Hepatocyte (in vitro differentiated cells): ENCODE data around the gene GNB1L. TPM values are rescaled to one million over a fixed set of nuclear protein-coding genes. Genes with fewer than 3 reads are reported as not detected.

ENCODE experiments used
- DNase-seq: peaks from one replicate; pipeline ENCODE4 v3.0.0-alpha.2; 2016; ENCODE audit warnings: low spot score
- H2AFZ ChIP-seq: fragments of 200-600 bp; sonication (generic); 2 replicates; pipeline ENCODE4 v1.6.0; 2016; ENCODE audit warnings: antibody characterized with exemption, mild to moderate bottlenecking
- H3K27ac ChIP-seq: fragments of 200-600 bp; sonication (generic); 2 replicates; pipeline ENCODE4 v1.5.1; 2016; ENCODE audit warnings: mild to moderate bottlenecking
- H3K27me3 ChIP-seq: fragments of 200-600 bp; sonication (generic); 2 replicates; pipeline ENCODE4 v1.6.1; 2016
- H3K36me3 ChIP-seq: fragments of 200-600 bp; sonication (generic); replicated peaks from 2 replicates; pipeline ENCODE4 v1.5.1; 2016; ENCODE audit warnings: low read depth; ENCODE audit not compliant: insufficient read depth
- H3K4me1 ChIP-seq: fragments of 200-600 bp; sonication (generic); 2 replicates; pipeline ENCODE4 v1.5.1; 2016; ENCODE audit warnings: mild to moderate bottlenecking, moderate library complexity; ENCODE audit not compliant: insufficient read depth
- H3K4me2 ChIP-seq: fragments of 200-600 bp; sonication (generic); 2 replicates; pipeline ENCODE4 v1.6.0; 2016
- H3K4me3 ChIP-seq: fragments of 200-600 bp; sonication (generic); 2 replicates; pipeline ENCODE4 v1.5.1; 2016; ENCODE audit warnings: mild to moderate bottlenecking
- H3K79me2 ChIP-seq: fragments of 200-600 bp; sonication (generic); 2 replicates; pipeline ENCODE4 v1.6.0; 2017; ENCODE audit warnings: mild to moderate bottlenecking
- H3K9me2 ChIP-seq: fragments of 200-600 bp; sonication (generic); replicated peaks from 2 replicates; pipeline ENCODE4 v1.6.0; 2017; ENCODE audit warnings: mild to moderate bottlenecking; ENCODE audit not compliant: insufficient read depth
- H3K9me3 ChIP-seq: fragments of 200-600 bp; sonication (generic); 2 replicates; pipeline ENCODE4 v1.5.1; 2016; ENCODE audit warnings: low read depth, mild to moderate bottlenecking
- H4K20me1 ChIP-seq: fragments of 200-600 bp; sonication (generic); 2 replicates; pipeline ENCODE4 v1.6.0; 2016; ENCODE audit warnings: mild to moderate bottlenecking; ENCODE audit not compliant: insufficient read depth, poor library complexity, severe bottlenecking
- CTCF ChIP-seq: fragments of 200-600 bp; sonication (generic); IDR thresholded peaks from 2 replicates; pipeline ENCODE4 v1.5.1; 2016; ENCODE audit warnings: antibody characterized with exemption, mild to moderate bottlenecking; ENCODE audit not compliant: poor library complexity
- EZH2 ChIP-seq: fragments of 200-600 bp; sonication (generic); IDR thresholded peaks from 2 replicates; pipeline ENCODE4 v1.6.1; 2016; ENCODE audit warnings: antibody characterized with exemption, mild to moderate bottlenecking, borderline replicate concordance
- EZH2phosphoT487 ChIP-seq: fragments of 200-600 bp; sonication (generic); IDR thresholded peaks from one replicate; pipeline ENCODE4 v1.6.1; 2018; ENCODE audit warnings: antibody characterized with exemption, mild to moderate bottlenecking, low read depth, moderate library complexity; ENCODE audit not compliant: unreplicated experiment, severe bottlenecking
- WGBS: methylation state at CpG from one replicate; pipeline ENCODE4 v1.1.6; 2016; ENCODE audit warnings: low lambda C conversion rate; ENCODE audit errors: missing lambda C conversion rate; 5-methylcytosine and 5-hydroxymethylcytosine counted together
- polyA plus RNA-seq: library from polyadenylated mRNA; unstranded; fragments of >200 nt; fragmentation: Nextera tagmentation; extraction: Ambion mirVana; gene quantifications from 2 replicates; pipeline ENCODE4 v1.2.1, GENCODE V29; 2016
- total RNA-seq: library from RNA; depleted of rRNA; stranded (reverse); fragments of >200 nt; gene quantifications from 2 replicates; pipeline ENCODE4 v1.2.3, GENCODE V29; 2014

Gene GNB1L
- total and polyA plus RNA-seq, 2 experiments from 2014 or later = 4.1 to 8.5 TPM

GRCh38 chr22:19876941-19877625 lies 22.4 kb upstream of the GNB1L start:
- no peak overlapping the region for H2AFZ ChIP-seq
- no peak overlapping the region for H3K4me3 ChIP-seq
- H3K9me3 ChIP-seq = no peaks in the 10 kb centered on the region
- H3K27ac ChIP-seq = no peak overlapping the region
- H3K9me2 ChIP-seq = no peaks in the 10 kb centered on the region
- no peak for TF ChIP-seq EZH2
- no peak for TF ChIP-seq EZH2phosphoT487
- TF ChIP-seq CTCF = no peak
- no peaks in the 10 kb centered on the region for H3K36me3 ChIP-seq
- no peak overlapping the region for H3K4me2 ChIP-seq
- no peaks in the 10 kb centered on the region for H3K27me3 ChIP-seq
- no peak for DNase-seq
- WGBS = over 99% methylated on average over 14 of the region's 18 CpGs
- H4K20me1 ChIP-seq = no peaks in the 10 kb centered on the region
- H3K79me2 ChIP-seq = no peaks in the 10 kb centered on the region
- H3K4me1 ChIP-seq = peaks cover 18% of the 10 kb centered on the region

- H3K9me3 ChIP-seq = no peaks in the 10 kb centered on the region
- TF ChIP-seq EZH2phosphoT487 (no peak), EZH2 (no peak), CTCF (no peak)
- H3K36me3 ChIP-seq = no peaks in the 10 kb centered on the region
- H2AFZ ChIP-seq = no peak overlapping the region
- H3K27ac ChIP-seq = no peak overlapping the region
- H3K27me3 ChIP-seq = no peaks in the 10 kb centered on the region
- H4K20me1 ChIP-seq = no peaks in the 10 kb centered on the region
- 86% methylated on average over 21 of the region's 21 CpGs for WGBS
- no peak for DNase-seq
- H3K9me2 ChIP-seq = no peaks in the 10 kb centered on the region
- no peak overlapping the region for H3K4me3 ChIP-seq
- no peak overlapping the region for H3K4me2 ChIP-seq
- no peaks in the 10 kb centered on the region for H3K79me2 ChIP-seq
- peaks cover 11% of the 10 kb centered on the region for H3K4me1 ChIP-seq
These were observed 21.8 kb upstream of the GNB1L start for GRCh38 chr22:19876314-19876940.

- WGBS = 77% methylated on average over 18 of the region's 23 CpGs
These were observed 21.0 kb upstream of the GNB1L start for GRCh38 chr22:19875531-19876313.

More at GRCh38 chr22:19875531-19876313, 21.0 kb upstream of the GNB1L start:
- H4K20me1 ChIP-seq = no peaks in the 10 kb centered on the region
- H2AFZ ChIP-seq = no peak overlapping the region
- H3K9me2 ChIP-seq = no peaks in the 10 kb centered on the region
- H3K4me2 ChIP-seq = no peak overlapping the region
- H3K27ac ChIP-seq = no peak overlapping the region
- TF ChIP-seq CTCF (no peak), EZH2phosphoT487 (no peak), EZH2 (no peak)
- no peaks in the 10 kb centered on the region for H3K9me3 ChIP-seq
- no peak for DNase-seq
- H3K79me2 ChIP-seq = no peaks in the 10 kb centered on the region
- H3K36me3 ChIP-seq = no peaks in the 10 kb centered on the region
- peaks cover 6% of the 10 kb centered on the region for H3K4me1 ChIP-seq
- H3K27me3 ChIP-seq = no peaks in the 10 kb centered on the region
- H3K4me3 ChIP-seq = no peak overlapping the region
